Measurements from ENCODE around the gene CLSTN1. TPM values are rescaled to one million over a fixed set of nuclear protein-coding genes. Genes with fewer than 3 reads are reported as not detected.

The CLSTN1 gene
- polyA plus RNA-seq, 4 donors = 29.2 to 78.8 (median 41.8) TPM

- no peaks in the 10 kb centered on the region for H3K9me3 ChIP-seq (ENCODE audit: control insufficient read depth in 2 of 2, insufficient read depth in 1 of 2, low read depth in 1 of 2, low read length in 1 of 2)
- H3K36me3 ChIP-seq (ENCODE audit: control insufficient read depth in 3 of 3, insufficient read depth in 2 of 3, low read depth in 1 of 3, low read length in 3 of 3) = peaks cover 0 to 13% (median 0%) of the 10 kb centered on the region in 3 donors
- FAIRE-seq (no peak), DNase-seq (no peak)
- WGBS, 3 donors = 74 to 87% (median 75%) methylated on average over 4 of the region's 4 CpGs
- no peak overlapping the region for H3K27ac ChIP-seq (ENCODE audit: low read depth in 1 of 3, low read length in 2 of 3)
- no peak overlapping the region for H3K4me3 ChIP-seq (ENCODE audit: low read depth in 1 of 3, low read length in 3 of 3)
- no peaks in the 10 kb centered on the region for H3K4me1 ChIP-seq (ENCODE audit: control insufficient read depth in 3 of 3, insufficient read depth in 2 of 3, low read depth in 1 of 3, low read length in 2 of 3)
- H3K27me3 ChIP-seq (ENCODE audit: control insufficient read depth in 3 of 3, insufficient read depth in 3 of 3, low read length in 3 of 3) = no peaks in the 10 kb centered on the region
These were observed 41.5 kb downstream of the CLSTN1 start for GRCh38 chr1:9782116-9782751.

- Histone ChIP-seq H3K27me3 (ENCODE audit: control insufficient read depth in 3 of 3, insufficient read depth in 3 of 3, low read length in 3 of 3) (no peaks in the 10 kb centered on the region), H3K4me3 (ENCODE audit: low read depth in 1 of 3, low read length in 3 of 3) (no peak overlapping the region), H3K4me1 (ENCODE audit: control insufficient read depth in 3 of 3, insufficient read depth in 2 of 3, low read depth in 1 of 3, low read length in 2 of 3) (no peaks in the 10 kb centered on the region), H3K9me3 (ENCODE audit: control insufficient read depth in 2 of 2, insufficient read depth in 1 of 2, low read depth in 1 of 2, low read length in 1 of 2) (no peaks in the 10 kb centered on the region), H3K27ac (ENCODE audit: low read depth in 1 of 3, low read length in 2 of 3) (no peak overlapping the region), H3K36me3 (ENCODE audit: control insufficient read depth in 3 of 3, insufficient read depth in 2 of 3, low read depth in 1 of 3, low read length in 3 of 3) (peaks cover 0 to 11% (median 0%) of the 10 kb centered on the region in 3 donors)
- 89 to 93% (median 91%) methylated on average over 10 of the region's 10 CpGs for WGBS, 3 donors
- DNase-seq (no peak), FAIRE-seq (no peak)
These were observed 43.1 kb downstream of the CLSTN1 start for GRCh38 chr1:9780554-9781110.

GRCh38 chr1:9778905-9779304 lies 44.9 kb downstream of the CLSTN1 start:
- WGBS, 3 donors = 91 to 92% (median 91%) methylated on average over 10 of the region's 10 CpGs
- Histone ChIP-seq H3K36me3 (ENCODE audit: control insufficient read depth in 3 of 3, insufficient read depth in 2 of 3, low read depth in 1 of 3, low read length in 3 of 3) (peaks cover 0 to 12% (median 0%) of the 10 kb centered on the region in 3 donors), H3K27ac (ENCODE audit: low read depth in 1 of 3, low read length in 2 of 3) (no peak overlapping the region), H3K4me3 (ENCODE audit: low read depth in 1 of 3, low read length in 3 of 3) (no peak overlapping the region), H3K27me3 (ENCODE audit: control insufficient read depth in 3 of 3, insufficient read depth in 3 of 3, low read length in 3 of 3) (no peaks in the 10 kb centered on the region), H3K4me1 (ENCODE audit: control insufficient read depth in 3 of 3, insufficient read depth in 2 of 3, low read depth in 1 of 3, low read length in 2 of 3) (no peaks in the 10 kb centered on the region), H3K9me3 (ENCODE audit: control insufficient read depth in 2 of 2, insufficient read depth in 1 of 2, low read depth in 1 of 2, low read length in 1 of 2) (no peaks in the 10 kb centered on the region)
- DNase-seq (no peak), FAIRE-seq (no peak)

- peaks cover 0 to 26% (median 0%) of the 10 kb centered on the region in 3 donors for H3K36me3 ChIP-seq (ENCODE audit: control insufficient read depth in 3 of 3, insufficient read depth in 2 of 3, low read depth in 1 of 3, low read length in 3 of 3)
- no peaks in the 10 kb centered on the region for H3K27me3 ChIP-seq (ENCODE audit: control insufficient read depth in 3 of 3, insufficient read depth in 3 of 3, low read length in 3 of 3)
- no peaks in the 10 kb centered on the region for H3K9me3 ChIP-seq (ENCODE audit: control insufficient read depth in 2 of 2, insufficient read depth in 1 of 2, low read depth in 1 of 2, low read length in 1 of 2)
- FAIRE-seq (no peak), DNase-seq (no peak)
- no peak overlapping the region for H3K27ac ChIP-seq (ENCODE audit: low read depth in 1 of 3, low read length in 2 of 3)
- 97 to 100% (median 100%) methylated on average over 2 of the region's 2 CpGs for WGBS, 3 donors
- H3K4me1 ChIP-seq (ENCODE audit: control insufficient read depth in 3 of 3, insufficient read depth in 2 of 3, low read depth in 1 of 3, low read length in 2 of 3) = no peaks in the 10 kb centered on the region
- H3K4me3 ChIP-seq (ENCODE audit: low read depth in 1 of 3, low read length in 3 of 3) = no peak overlapping the region
These were observed 47.1 kb downstream of the CLSTN1 start for GRCh38 chr1:9776685-9777084.

- WGBS, 3 donors = 86 to 89% (median 88%) methylated on average over 20 of the region's 20 CpGs
- H3K4me3 ChIP-seq (ENCODE audit: low read depth in 1 of 3, low read length in 3 of 3) = no peak overlapping the region
- DNase-seq = no peak
- H3K27ac ChIP-seq (ENCODE audit: low read depth in 1 of 3, low read length in 2 of 3) = no peak overlapping the region
- H3K4me1 ChIP-seq (ENCODE audit: control insufficient read depth in 3 of 3, insufficient read depth in 2 of 3, low read depth in 1 of 3, low read length in 2 of 3) = peaks cover 0 to 3% (median 3%) of the 10 kb centered on the region in 3 donors
- peaks cover 0 to 28% (median 0%) of the 10 kb centered on the region in 3 donors for H3K36me3 ChIP-seq (ENCODE audit: control insufficient read depth in 3 of 3, insufficient read depth in 2 of 3, low read depth in 1 of 3, low read length in 3 of 3)
- H3K27me3 ChIP-seq (ENCODE audit: control insufficient read depth in 3 of 3, insufficient read depth in 3 of 3, low read length in 3 of 3) = no peaks in the 10 kb centered on the region
- H3K9me3 ChIP-seq (ENCODE audit: control insufficient read depth in 2 of 2, insufficient read depth in 1 of 2, low read depth in 1 of 2, low read length in 1 of 2) = no peaks in the 10 kb centered on the region
- FAIRE-seq = no peak
These were observed 48.8 kb downstream of the CLSTN1 start for GRCh38 chr1:9774712-9775679.

GRCh38 chr1:9770298-9770697 lies 53.5 kb downstream of the CLSTN1 start:
- FAIRE-seq (no peak), DNase-seq (peak; percentile 82 to 90)

GRCh38 chr1:9768983-9769382 lies 54.8 kb downstream of the CLSTN1 start:
- H3K9me3 ChIP-seq (ENCODE audit: control insufficient read depth in 2 of 2, insufficient read depth in 1 of 2, low read depth in 1 of 2, low read length in 1 of 2) = no peaks in the 10 kb centered on the region
- no peak overlapping the region for H3K4me3 ChIP-seq (ENCODE audit: low read depth in 1 of 3, low read length in 3 of 3)
- no peak for FAIRE-seq
- 78 to 97% (median 92%) methylated on average over 3 of the region's 3 CpGs for WGBS, 3 donors
- H3K27me3 ChIP-seq (ENCODE audit: control insufficient read depth in 3 of 3, insufficient read depth in 3 of 3, low read length in 3 of 3) = no peaks in the 10 kb centered on the region
- H3K27ac ChIP-seq (ENCODE audit: low read depth in 1 of 3, low read length in 2 of 3) = no peak overlapping the region
- H3K4me1 ChIP-seq (ENCODE audit: control insufficient read depth in 3 of 3, insufficient read depth in 2 of 3, low read depth in 1 of 3, low read length in 2 of 3) = peaks cover 0 to 3% (median 3%) of the 10 kb centered on the region in 3 donors
- peaks cover 0 to 22% (median 0%) of the 10 kb centered on the region in 3 donors for H3K36me3 ChIP-seq (ENCODE audit: control insufficient read depth in 3 of 3, insufficient read depth in 2 of 3, low read depth in 1 of 3, low read length in 3 of 3)
- DNase-seq = no peak

More at GRCh38 chr1:9770298-9770697, 53.5 kb downstream of the CLSTN1 start:
- peaks cover 0 to 3% (median 3%) of the 10 kb centered on the region in 3 donors for H3K4me1 ChIP-seq (ENCODE audit: control insufficient read depth in 3 of 3, insufficient read depth in 2 of 3, low read depth in 1 of 3, low read length in 2 of 3)
- H3K36me3 ChIP-seq (ENCODE audit: control insufficient read depth in 3 of 3, insufficient read depth in 2 of 3, low read depth in 1 of 3, low read length in 3 of 3) = peaks cover 0 to 22% (median 0%) of the 10 kb centered on the region in 3 donors
- H3K27me3 ChIP-seq (ENCODE audit: control insufficient read depth in 3 of 3, insufficient read depth in 3 of 3, low read length in 3 of 3) = no peaks in the 10 kb centered on the region
- H3K27ac ChIP-seq (ENCODE audit: low read depth in 1 of 3, low read length in 2 of 3) = peak overlapping the region in 2 of 3 donors; percentile 38 to 60
- no peaks in the 10 kb centered on the region for H3K9me3 ChIP-seq (ENCODE audit: control insufficient read depth in 2 of 2, insufficient read depth in 1 of 2, low read depth in 1 of 2, low read length in 1 of 2)
- H3K4me3 ChIP-seq (ENCODE audit: low read depth in 1 of 3, low read length in 3 of 3) = no peak overlapping the region
- WGBS, 3 donors = 17 to 49% (median 34%) methylated on average over 10 of the region's 10 CpGs

- H3K36me3 ChIP-seq (ENCODE audit: control insufficient read depth in 3 of 3, insufficient read depth in 2 of 3, low read depth in 1 of 3, low read length in 3 of 3) = peaks cover 0 to 29% (median 0%) of the 10 kb centered on the region in 3 donors
- peaks cover 0 to 3% (median 3%) of the 10 kb centered on the region in 3 donors for H3K4me1 ChIP-seq (ENCODE audit: control insufficient read depth in 3 of 3, insufficient read depth in 2 of 3, low read depth in 1 of 3, low read length in 2 of 3)
- H3K4me3 ChIP-seq (ENCODE audit: low read depth in 1 of 3, low read length in 3 of 3) = no peak overlapping the region
- H3K27me3 ChIP-seq (ENCODE audit: control insufficient read depth in 3 of 3, insufficient read depth in 3 of 3, low read length in 3 of 3) = no peaks in the 10 kb centered on the region
- peak in 1 of 2 donors; percentile 19 for DNase-seq
- no peaks in the 10 kb centered on the region for H3K9me3 ChIP-seq (ENCODE audit: control insufficient read depth in 2 of 2, insufficient read depth in 1 of 2, low read depth in 1 of 2, low read length in 1 of 2)
- 88 to 92% (median 90%) methylated on average over 20 to 24 of the region's 24 CpGs for WGBS, 3 donors
- no peak for FAIRE-seq
- H3K27ac ChIP-seq (ENCODE audit: low read depth in 1 of 3, low read length in 2 of 3) = no peak overlapping the region
These were observed 55.6 kb downstream of the CLSTN1 start for GRCh38 chr1:9767964-9768668.
